ENCODE data around the gene RAD17. TPM values are rescaled to one million over a fixed set of nuclear protein-coding genes. Genes with fewer than 3 reads are reported as not detected.
A peak's percentile ranks its signal among the peaks of the same experiment; 100 is the strongest.

The RAD17 gene
- total and polyA plus RNA-seq, 2 donors (not counting 3 experiments of a cell fraction or from before 2014, with no cell fraction given): 10.1 to 18.4 TPM

- peaks cover 3 to 5% of the 10 kb centered on the region in 2 experiments for H3K36me3 ChIP-seq (ENCODE audit: control insufficient read depth in 2 of 2, extremely low read depth in 1 of 2, insufficient read depth in 2 of 2, low read length in 2 of 2)
- H3K4me3 ChIP-seq (replicated peaks in 1 of 3; ENCODE audit: insufficient read depth in 1 of 3, low read depth in 1 of 3, low read length in 3 of 3): no peak overlapping the region
- H3K9me1 ChIP-seq (replicated peaks; ENCODE audit: control insufficient read depth, extremely low read depth, insufficient read depth, low read length): no peaks in the 10 kb centered on the region
- peaks cover 5% of the 10 kb centered on the region for H3K4me1 ChIP-seq (ENCODE audit: control insufficient read depth, extremely low read depth, insufficient read depth, low read length)
- BruUV-seq (replicated peaks): TSS peak; percentile 26
- no peak overlapping the region for H3K9ac ChIP-seq (replicated peaks; ENCODE audit: extremely low read depth, insufficient read depth, low read length)
- ChIA-PET CTCF (no interaction called here), POLR2A (no interaction called here)
- H3K9me3 ChIP-seq (replicated peaks; ENCODE audit: control insufficient read depth, insufficient read depth, low read length): no peaks in the 10 kb centered on the region
- TF ChIP-seq JUN (IDR thresholded peaks at IDR 0.05; ENCODE audit: borderline replicate concordance, insufficient read depth, insufficient read length, low read depth) (no peak), FOS (IDR thresholded peaks at IDR 0.05; ENCODE audit: borderline replicate concordance, insufficient read depth, low read length) (no peak), GATA2 (IDR thresholded peaks at IDR 0.05; ENCODE audit: insufficient read depth, insufficient read length, low read depth, low read length) (no peak), MYC (IDR thresholded peaks at IDR 0.05; ENCODE audit: low read depth, low read length) (no peak), POLR2AphosphoS5 (IDR thresholded peaks at IDR 0.05; ENCODE audit: insufficient read depth, low read depth, low read length) (no peak), MAX (IDR thresholded peaks at IDR 0.05; ENCODE audit: insufficient read depth, insufficient read length) (no peak), POLR2A (IDR thresholded peaks at IDR 0.05; ENCODE audit: low read depth, low read length) (no peak), EZH2 (IDR thresholded peaks at IDR 0.05; ENCODE audit: borderline replicate concordance, low read depth, low read length, severe bottlenecking) (no peak), CTCF (IDR thresholded peaks at IDR 0.05; ENCODE audit: extremely low read depth in 1 of 2, insufficient read depth in 1 of 2, low read depth in 1 of 2, low read length in 2 of 2) (no peak)
- FAIRE-seq (no peak), DNase-seq (ENCODE audit: low read depth, low spot score) (no peak)
- dilution Hi-C loops (cut with MboI; ENCODE audit: extremely low pct_ligation_motif_present, low sequenced_read_pairs): no loop called here
- H3K4me2 ChIP-seq (ENCODE audit: insufficient read depth, low read length): no peak overlapping the region
- intact Hi-C loops (cut with micrococcal nuclease): loop anchor here (10.0 kb wide), 1 partner anchor 251 kb away; the partner anchor contains the start of gene CCNB1
- H3K27ac ChIP-seq (ENCODE audit: insufficient read depth, low read depth, low read length): no peak overlapping the region
- H2AFZ ChIP-seq (ENCODE audit: low read depth, low read length): no peak overlapping the region
- H3K27me3 ChIP-seq (ENCODE audit: control insufficient read depth in 2 of 2, insufficient read depth in 2 of 2, low read length in 2 of 2): no peaks in the 10 kb centered on the region
- no peaks in the 10 kb centered on the region for H3K79me2 ChIP-seq (ENCODE audit: control insufficient read depth, insufficient read depth, low read length)
- no peaks in the 10 kb centered on the region for H4K20me1 ChIP-seq (replicated peaks; ENCODE audit: control insufficient read depth, extremely low read depth, insufficient read depth, low read length)
Observed at GRCh38 chr5:69416180-69416579, 46.6 kb downstream of the RAD17 start.

Measured in endothelial cell of umbilical vein (primary cell).